ENCODE measurements around the gene DLG2.
"Not testable (repeated sequence)": the region's sequence is repeated elsewhere in the genome, so short reads cannot be mapped to it uniquely, and the experiment has no call there.

Gene DLG2

DNA sequence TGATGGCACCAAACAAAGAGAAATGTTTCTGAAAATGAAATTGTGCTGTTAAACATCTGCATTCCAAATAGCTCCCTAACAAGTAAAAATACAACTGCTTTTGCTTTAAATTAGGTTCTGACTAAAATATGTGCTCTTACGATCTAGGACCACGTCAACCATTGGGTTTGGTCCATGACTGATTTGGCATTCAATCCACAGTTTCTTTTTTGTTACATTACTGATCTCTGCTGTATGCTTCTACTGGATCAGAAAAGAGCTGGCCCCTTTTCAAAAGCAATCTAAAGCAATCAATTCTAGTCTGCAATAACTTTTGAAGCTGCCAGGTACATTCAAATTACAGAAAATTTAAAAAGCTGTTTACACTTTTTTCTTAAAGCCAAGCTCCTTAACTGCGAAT lies 1293.9 kb downstream of the DLG2 start:
- DNase-seq (ENCODE audit: low spot score) = no peak
- ChIA-PET CTCF (no interaction called here), POLR2A (ENCODE audit: low non-redundant PET) (no interaction called here)
- TF ChIP-seq, protein P1, sequence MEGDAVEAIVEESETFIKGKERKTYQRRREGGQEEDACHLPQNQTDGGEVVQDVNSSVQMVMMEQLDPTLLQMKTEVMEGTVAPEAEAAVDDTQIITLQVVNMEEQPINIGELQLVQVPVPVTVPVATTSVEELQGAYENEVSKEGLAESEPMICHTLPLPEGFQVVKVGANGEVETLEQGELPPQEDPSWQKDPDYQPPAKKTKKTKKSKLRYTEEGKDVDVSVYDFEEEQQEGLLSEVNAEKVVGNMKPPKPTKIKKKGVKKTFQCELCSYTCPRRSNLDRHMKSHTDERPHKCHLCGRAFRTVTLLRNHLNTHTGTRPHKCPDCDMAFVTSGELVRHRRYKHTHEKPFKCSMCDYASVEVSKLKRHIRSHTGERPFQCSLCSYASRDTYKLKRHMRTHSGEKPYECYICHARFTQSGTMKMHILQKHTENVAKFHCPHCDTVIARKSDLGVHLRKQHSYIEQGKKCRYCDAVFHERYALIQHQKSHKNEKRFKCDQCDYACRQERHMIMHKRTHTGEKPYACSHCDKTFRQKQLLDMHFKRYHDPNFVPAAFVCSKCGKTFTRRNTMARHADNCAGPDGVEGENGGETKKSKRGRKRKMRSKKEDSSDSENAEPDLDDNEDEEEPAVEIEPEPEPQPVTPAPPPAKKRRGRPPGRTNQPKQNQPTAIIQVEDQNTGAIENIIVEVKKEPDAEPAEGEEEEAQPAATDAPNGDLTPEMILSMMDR (conservative IDR thresholded peaks at IDR 0.05; ENCODE audit: low read depth) = no peak
- no peak overlapping the region for H3K27ac ChIP-seq

DNA sequence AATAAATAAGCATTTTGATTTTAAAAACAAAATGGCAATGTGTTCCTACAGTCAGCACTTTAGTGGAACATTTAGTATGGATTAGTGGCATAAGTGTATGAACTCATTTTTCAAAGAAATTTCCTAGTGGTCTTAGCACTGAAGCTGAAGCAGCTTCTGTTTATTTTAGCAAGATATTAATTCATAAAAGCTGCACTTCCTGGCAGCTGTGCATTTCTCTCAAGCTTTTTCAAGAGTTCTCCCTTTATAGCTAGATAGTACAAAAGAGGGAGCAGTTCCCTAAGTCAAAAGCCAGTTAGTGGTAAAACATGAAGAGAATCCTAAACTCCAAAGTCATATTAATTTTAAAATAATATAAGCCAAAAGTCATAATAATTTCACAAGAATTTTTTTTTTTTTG lies 1304.9 kb downstream of the DLG2 start:
- ChIA-PET POLR2A (ENCODE audit: low non-redundant PET) (no interaction called here), CTCF (interaction anchor here (0.7 kb wide), 1 partner anchor 694 kb away, joined by 4 read pairs; no protein-coding TSS in a partner anchor)
- TF ChIP-seq, protein P1 (conservative IDR thresholded peaks at IDR 0.05; ENCODE audit: low read depth) = no peak
- no peak overlapping the region for H3K27ac ChIP-seq
- no peak for DNase-seq (ENCODE audit: low spot score)

GRCh38 chr11:84319863-84320262 lies 1307.3 kb downstream of the DLG2 start:
- DNase-seq (ENCODE audit: low spot score) = no peak
- CTCF ChIA-PET = no interaction called here
- no peak overlapping the region for H3K27ac ChIP-seq
- POLR2A ChIA-PET (ENCODE audit: low non-redundant PET) = no interaction called here
- TF ChIP-seq, protein P1 (conservative IDR thresholded peaks at IDR 0.05; ENCODE audit: low read depth) = no peak

GRCh38 chr11:84316866-84317555 lies 1310.1 kb downstream of the DLG2 start:
- peak; percentile 1 for DNase-seq (ENCODE audit: low spot score)
- CTCF ChIA-PET = no interaction called here
- TF ChIP-seq, protein P1 (conservative IDR thresholded peaks at IDR 0.05; ENCODE audit: low read depth) = no peak

DNA sequence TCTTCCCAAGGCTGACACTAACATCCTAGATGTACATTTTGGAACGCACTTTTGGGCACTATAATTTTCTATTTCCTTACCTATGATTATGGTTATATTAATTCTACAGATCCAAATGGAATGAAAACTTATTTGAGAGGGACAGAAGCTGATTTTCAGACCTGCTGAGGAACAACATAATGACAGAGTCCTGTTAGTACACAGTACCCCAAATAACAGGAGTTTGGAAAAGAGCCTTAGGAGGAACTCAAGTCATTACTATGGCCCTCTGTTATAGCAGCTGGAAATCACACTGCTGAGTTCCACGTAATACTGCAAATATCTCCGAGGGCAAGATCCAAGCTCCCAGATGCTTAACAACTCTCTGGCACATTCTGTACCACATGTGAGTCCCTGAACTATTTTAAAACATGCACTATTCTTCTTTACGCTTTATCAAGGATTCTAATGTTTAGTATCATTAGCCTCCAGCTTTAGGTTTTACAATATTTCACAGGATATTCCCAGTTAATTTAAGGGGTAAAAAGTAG lies 1313.2 kb downstream of the DLG2 start:
- TF ChIP-seq, protein P1 (conservative IDR thresholded peaks at IDR 0.05; ENCODE audit: low read depth) = no peak
- ChIA-PET CTCF (interaction anchor here (0.7 kb wide), 1 partner anchor 101 kb away, joined by 4 read pairs; no protein-coding TSS in a partner anchor), POLR2A (ENCODE audit: low non-redundant PET) (no interaction called here)
- DNase-seq (ENCODE audit: low spot score) = no peak
- H3K27ac ChIP-seq = no peak overlapping the region

More at GRCh38 chr11:84316866-84317555, 1310.1 kb downstream of the DLG2 start:
- POLR2A ChIA-PET (ENCODE audit: low non-redundant PET) = no interaction called here
- no peak overlapping the region for H3K27ac ChIP-seq

DNA sequence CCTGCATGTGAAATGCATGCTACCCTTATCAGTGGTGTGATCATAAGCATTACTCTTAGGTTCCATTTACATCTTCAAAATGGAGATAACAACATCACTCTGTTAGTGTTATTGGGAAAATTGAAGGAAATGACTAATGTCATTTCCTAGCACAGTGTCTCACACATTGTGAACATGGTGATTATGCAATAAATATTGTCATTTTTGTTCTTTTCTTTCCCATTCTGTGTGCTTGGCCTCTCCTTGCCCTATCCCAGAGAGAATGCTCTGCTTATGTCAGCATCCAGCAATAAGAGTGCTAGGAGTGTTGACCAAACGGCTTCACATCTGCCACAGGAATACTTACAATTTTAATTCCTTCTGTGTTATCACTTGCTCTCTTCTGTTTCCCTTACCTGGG lies 1316.9 kb downstream of the DLG2 start:
- ChIA-PET CTCF (interaction anchor here (0.6 kb wide), 1 partner anchor 48 kb away, joined by 4 read pairs; no protein-coding TSS in a partner anchor), POLR2A (ENCODE audit: low non-redundant PET) (no interaction called here)
- TF ChIP-seq, protein P1 (conservative IDR thresholded peaks at IDR 0.05; ENCODE audit: low read depth) = no peak

DNA sequence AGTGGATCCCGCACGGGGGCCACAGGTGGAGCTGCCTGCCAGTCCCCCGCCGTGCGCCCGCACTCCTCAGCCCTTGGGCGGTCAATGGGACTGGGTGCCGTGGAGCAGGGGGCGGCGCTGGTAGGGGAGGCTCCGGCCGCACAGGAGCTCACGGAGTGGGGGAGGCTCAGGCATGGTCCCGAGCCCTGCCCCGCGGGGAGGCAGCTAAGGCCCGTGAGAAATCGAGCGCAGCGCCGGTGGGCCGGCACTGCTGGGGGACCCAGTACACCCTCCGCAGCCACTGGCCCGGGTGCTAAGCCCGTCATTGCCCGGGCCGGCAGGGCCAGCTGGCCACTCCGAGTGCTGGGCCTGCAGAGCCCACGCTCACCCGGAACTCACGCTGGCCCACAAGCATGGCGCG lies 1318.7 kb downstream of the DLG2 start:
- CTCF ChIA-PET; DNase-seq (ENCODE audit: low spot score); POLR2A ChIA-PET (ENCODE audit: low non-redundant PET); H3K27ac ChIP-seq: not testable (repeated sequence)

More for the DNA sequence above, 1316.9 kb downstream of the DLG2 start:
- no peak for DNase-seq (ENCODE audit: low spot score)
- H3K27ac ChIP-seq = no peak overlapping the region
